ENCODE measurements around the gene TLL1.

TLL1 gene

DNA sequence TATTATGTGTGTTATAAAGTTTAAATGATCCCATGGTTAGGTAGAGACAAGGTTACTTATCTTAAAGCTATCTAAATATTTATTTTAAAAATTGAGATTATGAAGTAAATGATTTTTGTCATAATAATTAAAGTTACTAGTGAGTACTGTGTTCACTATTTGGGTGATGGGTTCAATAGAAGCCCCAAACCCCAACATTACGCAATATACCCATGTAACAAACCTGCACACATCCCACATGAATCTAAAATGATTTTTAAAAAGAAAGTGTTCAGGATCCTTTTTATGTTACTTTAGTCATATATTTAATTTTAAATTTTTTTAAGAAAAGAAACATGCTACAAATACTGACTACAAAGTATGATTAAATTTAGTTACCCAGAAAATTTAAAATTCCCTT is 193.9 kb downstream of the TLL1 start:
- ChIA-PET POLR2A (no interaction called here), CTCF (no interaction called here)
- TF ChIP-seq, protein P1, sequence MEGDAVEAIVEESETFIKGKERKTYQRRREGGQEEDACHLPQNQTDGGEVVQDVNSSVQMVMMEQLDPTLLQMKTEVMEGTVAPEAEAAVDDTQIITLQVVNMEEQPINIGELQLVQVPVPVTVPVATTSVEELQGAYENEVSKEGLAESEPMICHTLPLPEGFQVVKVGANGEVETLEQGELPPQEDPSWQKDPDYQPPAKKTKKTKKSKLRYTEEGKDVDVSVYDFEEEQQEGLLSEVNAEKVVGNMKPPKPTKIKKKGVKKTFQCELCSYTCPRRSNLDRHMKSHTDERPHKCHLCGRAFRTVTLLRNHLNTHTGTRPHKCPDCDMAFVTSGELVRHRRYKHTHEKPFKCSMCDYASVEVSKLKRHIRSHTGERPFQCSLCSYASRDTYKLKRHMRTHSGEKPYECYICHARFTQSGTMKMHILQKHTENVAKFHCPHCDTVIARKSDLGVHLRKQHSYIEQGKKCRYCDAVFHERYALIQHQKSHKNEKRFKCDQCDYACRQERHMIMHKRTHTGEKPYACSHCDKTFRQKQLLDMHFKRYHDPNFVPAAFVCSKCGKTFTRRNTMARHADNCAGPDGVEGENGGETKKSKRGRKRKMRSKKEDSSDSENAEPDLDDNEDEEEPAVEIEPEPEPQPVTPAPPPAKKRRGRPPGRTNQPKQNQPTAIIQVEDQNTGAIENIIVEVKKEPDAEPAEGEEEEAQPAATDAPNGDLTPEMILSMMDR (IDR thresholded peaks at IDR 0.05; ENCODE audit: control extremely low read depth, extremely low read depth, low read depth, missing control alignments): no peak

DNA sequence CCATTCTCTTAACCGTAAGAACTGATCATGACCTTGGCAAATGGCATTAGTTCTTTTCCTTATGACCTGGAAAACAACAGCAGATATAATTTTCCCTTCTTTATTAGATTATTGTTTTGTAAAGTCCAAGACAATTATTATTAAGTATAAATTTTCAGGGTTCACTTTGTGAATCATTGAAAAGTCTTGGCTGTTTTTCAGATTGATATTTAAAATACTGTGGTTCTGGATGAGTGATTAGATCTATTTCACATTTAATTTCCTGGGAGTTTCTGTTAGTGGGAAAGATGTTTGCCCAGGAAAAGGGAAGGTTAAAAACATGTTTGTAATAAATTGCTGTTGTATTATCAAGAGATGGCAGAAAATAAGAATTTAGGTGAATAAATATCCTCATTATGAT is 194.9 kb downstream of the TLL1 start:
- ChIA-PET POLR2A (no interaction called here), CTCF (interaction anchor here (0.7 kb wide), 1 partner anchor 24 kb away, joined by 3 read pairs; no protein-coding TSS in a partner anchor)
- DNase-seq (ENCODE audit: extremely low spot score): no peak
- TF ChIP-seq, protein P1 (IDR thresholded peaks at IDR 0.05; ENCODE audit: control extremely low read depth, extremely low read depth, low read depth, missing control alignments): no peak

More for the DNA sequence above, 193.9 kb downstream of the TLL1 start:
- no peak for DNase-seq (ENCODE audit: extremely low spot score)

DNA sequence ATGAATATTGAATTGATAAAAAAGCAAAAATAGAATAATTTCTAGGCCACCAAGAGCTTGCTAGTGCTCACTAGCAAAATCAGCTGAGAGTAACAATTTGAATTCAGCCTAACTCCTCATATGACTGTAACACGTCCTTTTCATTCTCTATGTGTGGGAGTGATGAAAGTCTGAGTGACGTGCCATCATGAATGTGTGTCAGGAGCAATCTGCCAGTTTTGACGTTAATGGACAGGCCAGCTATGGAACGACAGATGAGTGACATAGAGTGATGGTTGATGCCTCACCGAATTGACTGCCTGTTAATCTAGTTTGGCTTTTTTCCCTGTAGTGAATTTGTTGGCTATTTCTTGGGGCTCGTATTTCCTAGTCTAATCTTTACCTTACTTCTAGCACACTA is 200.7 kb downstream of the TLL1 start:
- ChIA-PET POLR2A (no interaction called here), CTCF (no interaction called here)
- DNase-seq (ENCODE audit: extremely low spot score): no peak
- TF ChIP-seq, protein P1 (IDR thresholded peaks at IDR 0.05; ENCODE audit: control extremely low read depth, extremely low read depth, low read depth, missing control alignments): no peak

DNA sequence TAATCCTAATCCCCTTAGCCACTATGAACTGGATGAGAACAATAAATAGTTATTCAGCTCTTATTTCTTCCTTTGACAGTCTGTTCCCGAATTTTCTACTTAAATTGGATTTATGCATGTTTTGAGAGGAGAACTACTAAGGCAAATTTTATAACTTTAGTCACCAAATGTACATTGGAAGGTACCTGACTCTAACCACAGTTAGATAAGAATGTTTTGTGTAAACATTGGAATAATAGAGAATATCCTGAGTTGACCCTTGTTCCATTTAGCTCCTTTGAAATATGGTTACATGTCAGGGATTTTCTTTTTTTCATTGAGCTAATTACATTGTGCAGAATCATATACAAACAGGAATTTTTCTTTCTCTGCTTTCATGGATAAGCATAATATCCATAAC is 202.6 kb downstream of the TLL1 start:
- TF ChIP-seq, protein P1 (IDR thresholded peaks at IDR 0.05; ENCODE audit: control extremely low read depth, extremely low read depth, low read depth, missing control alignments): no peak
- POLR2A ChIA-PET: no interaction called here
- CTCF ChIA-PET: interaction anchor here (1.0 to 3.8 kb wide), 4 partner anchors 11 to 586 kb away, joined by 3 to 14 read pairs (median 4); no protein-coding TSS in a partner anchor
- DNase-seq (ENCODE audit: extremely low spot score): no peak

DNA sequence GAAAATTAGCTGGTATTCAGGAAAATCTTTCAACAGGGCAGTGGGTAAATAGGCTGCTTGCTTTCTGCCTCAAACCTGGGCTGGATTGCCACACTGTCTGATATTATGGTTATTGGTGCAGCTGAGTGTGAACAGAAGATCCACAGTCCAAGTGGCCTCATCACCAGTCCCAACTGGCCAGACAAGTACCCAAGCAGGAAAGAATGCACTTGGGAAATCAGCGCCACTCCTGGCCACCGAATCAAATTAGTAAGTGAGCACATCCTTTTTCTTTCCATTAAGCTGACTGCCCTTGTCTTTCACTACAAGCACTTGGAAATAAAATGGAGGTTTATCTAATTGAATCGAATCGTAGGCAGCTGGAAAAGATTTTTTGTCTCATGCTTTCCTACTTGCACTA is 204.7 kb downstream of the TLL1 start:
- CTCF ChIA-PET: interaction anchor here (1.1 to 3.8 kb wide), 2 partner anchors 11 to 14 kb away, joined by 7 to 14 read pairs; no protein-coding TSS in a partner anchor
- TF ChIP-seq, protein P1 (IDR thresholded peaks at IDR 0.05; ENCODE audit: control extremely low read depth, extremely low read depth, low read depth, missing control alignments): no peak
- no peak for DNase-seq (ENCODE audit: extremely low spot score)
- POLR2A ChIA-PET: no interaction called here

DNA sequence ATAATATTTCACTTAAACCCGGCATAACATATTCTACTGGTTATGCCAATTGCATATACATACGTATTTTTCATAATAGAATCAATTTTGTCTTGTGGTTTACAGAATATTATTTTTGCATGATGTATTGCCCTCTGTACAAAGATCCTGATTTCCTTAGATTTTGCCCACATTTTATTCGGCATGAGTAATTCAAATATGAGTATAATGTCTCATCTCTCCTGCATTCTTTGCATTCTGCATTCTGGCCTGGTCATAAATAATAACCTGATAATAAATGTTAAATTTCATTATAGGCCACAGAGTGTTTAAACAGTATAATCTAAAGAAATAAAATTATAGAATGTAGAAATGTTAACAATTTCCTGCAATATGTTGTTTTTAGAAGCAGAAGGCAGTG is 205.3 kb downstream of the TLL1 start:
- POLR2A ChIA-PET: no interaction called here

More for the DNA sequence above, 205.3 kb downstream of the TLL1 start:
- TF ChIP-seq, protein P1 (IDR thresholded peaks at IDR 0.05; ENCODE audit: control extremely low read depth, extremely low read depth, low read depth, missing control alignments): no peak
- DNase-seq (ENCODE audit: extremely low spot score): no peak
- CTCF ChIA-PET: interaction anchor here (3.8 kb wide), 1 partner anchor 10 kb away, joined by 14 read pairs; no protein-coding TSS in a partner anchor
